WI38 (cell line): ENCODE data around the gene FUBP3.

Experiments
- H3K4me3 ChIP-seq: 2 replicates; pipeline ENCODE4 v1.5.1; 2011; ENCODE audit warnings: low read depth, mild to moderate bottlenecking, control low read depth, low read length
- TF ChIP-seq, protein P1 (sequence below): IDR thresholded peaks from 2 replicates; pipeline ENCODE4 v1.5.1; 2012; ENCODE audit warnings: low read depth, mild to moderate bottlenecking, control low read depth, low read length

FUBP3 gene

DNA sequence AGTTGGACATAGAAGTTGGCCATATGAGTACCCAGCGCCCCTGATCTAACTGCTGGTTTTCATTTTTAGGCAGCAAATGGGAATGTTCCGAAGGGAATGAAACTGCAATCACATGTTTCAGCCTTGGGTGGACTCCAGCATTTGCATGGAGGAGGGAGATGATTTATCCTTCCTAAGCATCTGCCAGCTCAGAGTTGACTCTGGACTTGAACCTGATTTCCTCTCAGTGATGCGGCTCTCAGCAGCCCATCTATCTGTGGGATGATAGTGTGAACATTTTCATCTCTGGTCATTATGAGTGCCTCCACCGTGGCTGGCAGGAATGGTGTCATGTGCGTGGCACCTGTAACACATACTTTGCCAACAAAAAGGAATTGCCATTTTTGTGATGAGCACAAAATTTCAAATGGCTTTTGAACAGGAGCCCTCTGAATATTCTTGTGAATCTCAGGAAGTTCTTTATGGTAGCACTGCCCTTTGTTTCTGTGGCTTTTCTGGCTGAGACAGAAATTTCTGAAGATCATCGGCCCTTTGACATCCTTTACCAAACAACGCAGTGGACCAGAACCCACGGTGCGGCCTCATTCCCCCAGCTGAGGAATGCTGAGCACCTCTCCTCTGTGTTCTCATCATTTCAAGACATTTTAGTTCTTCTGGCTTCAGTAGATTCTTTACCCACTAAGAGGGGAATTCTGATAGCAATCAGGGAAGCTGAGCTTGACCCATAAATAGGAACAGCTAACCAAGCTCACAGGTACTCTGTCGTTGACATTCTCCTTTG, 28.5 kb downstream of the FUBP3 start:
- no peak overlapping the region for H3K4me3 ChIP-seq
- TF ChIP-seq, protein P1, sequence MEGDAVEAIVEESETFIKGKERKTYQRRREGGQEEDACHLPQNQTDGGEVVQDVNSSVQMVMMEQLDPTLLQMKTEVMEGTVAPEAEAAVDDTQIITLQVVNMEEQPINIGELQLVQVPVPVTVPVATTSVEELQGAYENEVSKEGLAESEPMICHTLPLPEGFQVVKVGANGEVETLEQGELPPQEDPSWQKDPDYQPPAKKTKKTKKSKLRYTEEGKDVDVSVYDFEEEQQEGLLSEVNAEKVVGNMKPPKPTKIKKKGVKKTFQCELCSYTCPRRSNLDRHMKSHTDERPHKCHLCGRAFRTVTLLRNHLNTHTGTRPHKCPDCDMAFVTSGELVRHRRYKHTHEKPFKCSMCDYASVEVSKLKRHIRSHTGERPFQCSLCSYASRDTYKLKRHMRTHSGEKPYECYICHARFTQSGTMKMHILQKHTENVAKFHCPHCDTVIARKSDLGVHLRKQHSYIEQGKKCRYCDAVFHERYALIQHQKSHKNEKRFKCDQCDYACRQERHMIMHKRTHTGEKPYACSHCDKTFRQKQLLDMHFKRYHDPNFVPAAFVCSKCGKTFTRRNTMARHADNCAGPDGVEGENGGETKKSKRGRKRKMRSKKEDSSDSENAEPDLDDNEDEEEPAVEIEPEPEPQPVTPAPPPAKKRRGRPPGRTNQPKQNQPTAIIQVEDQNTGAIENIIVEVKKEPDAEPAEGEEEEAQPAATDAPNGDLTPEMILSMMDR: no peak

DNA sequence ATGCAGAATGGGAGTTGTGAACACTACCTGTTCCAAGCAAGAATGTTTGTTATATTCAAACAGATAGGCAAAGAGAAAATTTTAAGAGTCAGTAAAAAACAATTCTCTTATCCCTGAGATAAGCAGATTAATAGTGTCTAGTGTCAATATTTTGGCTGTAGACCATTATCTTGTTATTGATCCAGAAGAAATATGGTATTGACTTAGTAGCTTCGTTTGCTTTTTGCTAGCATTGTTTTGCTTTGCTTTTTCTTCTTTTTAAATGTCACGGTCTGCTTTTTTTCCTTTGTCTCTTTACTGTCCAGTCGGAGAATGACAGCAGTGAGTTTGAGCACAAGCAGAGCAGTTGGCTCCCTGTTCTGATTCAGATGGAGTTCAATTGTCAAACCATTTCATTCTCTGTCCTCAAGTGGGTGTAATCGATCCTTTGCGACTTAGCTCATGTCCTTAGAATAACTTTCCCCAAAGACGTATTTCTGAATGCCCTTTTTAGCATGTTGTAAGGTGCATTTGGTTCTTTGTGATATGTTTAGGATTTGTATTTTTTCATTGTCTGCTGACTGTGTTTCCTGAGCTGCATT, 29.3 kb downstream of the FUBP3 start:
- TF ChIP-seq, protein P1: no peak
- H3K4me3 ChIP-seq: no peak overlapping the region

DNA sequence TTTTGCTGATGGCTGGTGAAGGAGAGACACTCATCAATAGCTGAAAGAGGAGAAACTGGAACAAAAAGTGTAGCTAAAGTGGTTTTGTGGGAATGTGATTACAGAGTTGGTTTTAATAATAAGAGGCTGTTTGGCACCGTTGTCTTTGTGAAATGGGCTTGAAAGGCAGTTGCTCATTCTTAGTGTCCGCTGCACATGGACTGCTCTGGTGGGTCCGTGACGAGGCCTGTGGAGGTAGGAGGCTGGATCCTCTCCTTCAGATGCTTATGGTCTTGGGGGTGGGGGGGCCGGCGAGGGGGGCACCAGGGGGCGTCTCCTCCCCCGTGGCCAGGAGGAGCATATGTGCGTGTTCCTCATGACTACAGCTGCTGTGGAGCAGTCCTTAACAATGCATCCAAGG, 29.8 kb downstream of the FUBP3 start:
- TF ChIP-seq, protein P1: no peak
- H3K4me3 ChIP-seq: no peak overlapping the region

DNA sequence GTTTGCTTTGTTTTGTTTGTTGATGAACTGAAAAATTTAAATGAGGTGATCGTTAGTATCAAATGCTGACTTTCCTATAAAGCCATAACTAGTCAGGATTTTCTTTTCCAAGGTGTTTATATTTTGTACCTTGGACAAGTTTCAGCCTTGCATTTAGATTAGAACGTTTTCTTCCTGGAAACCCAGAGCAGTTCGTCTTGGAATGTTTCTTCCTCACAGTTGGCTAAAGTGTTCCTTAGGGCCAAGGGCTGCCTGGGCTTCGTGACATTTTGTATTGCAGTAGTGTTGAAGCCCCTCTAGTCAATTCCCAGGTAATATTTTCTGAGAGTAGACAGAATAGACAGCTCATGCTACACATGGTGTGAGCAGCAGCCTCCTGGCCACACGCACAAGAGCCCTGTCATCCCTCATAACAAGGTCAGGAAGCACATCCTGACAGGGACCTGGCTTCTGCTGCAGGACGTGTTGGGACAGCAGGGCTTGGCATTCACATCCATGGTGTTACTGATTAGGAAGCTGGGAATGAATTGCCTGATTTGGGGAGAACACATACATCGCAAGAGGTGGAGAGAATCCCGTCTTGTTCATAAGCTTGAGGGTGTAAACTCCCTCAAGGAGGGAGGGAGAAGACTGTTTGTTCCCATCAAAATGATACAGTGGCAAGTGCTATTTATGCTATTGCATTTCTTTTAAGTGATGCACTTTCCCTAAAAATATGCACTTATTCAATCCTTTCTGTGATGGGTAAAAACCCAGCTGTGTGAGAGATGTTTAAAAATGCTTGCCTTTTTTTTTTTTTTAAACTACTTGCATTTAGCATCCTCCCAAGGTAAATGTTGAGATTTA, 31.7 kb downstream of the FUBP3 start:
- no peak overlapping the region for H3K4me3 ChIP-seq
- TF ChIP-seq, protein P1: no peak

DNA sequence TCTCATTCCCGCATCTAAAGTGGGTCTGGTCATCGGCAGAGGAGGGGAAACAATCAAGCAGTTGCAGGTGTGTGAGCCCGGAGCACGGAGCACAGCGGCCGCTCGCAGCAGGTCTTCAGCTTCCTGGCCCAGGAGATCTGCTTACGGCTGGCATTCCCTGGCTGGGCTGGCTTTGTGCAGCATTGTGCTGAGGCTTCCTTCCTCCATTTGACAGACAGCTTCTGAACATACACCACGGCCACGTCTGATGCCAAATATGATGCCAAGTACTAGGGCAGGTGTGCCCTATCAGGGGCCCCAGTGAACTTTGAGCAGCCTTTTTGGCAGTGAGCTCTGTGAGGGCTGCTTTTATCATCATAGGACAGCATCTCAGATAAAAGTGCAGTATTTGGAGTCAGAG, 37.1 kb downstream of the FUBP3 start:
- TF ChIP-seq, protein P1: no peak
- no peak overlapping the region for H3K4me3 ChIP-seq

DNA sequence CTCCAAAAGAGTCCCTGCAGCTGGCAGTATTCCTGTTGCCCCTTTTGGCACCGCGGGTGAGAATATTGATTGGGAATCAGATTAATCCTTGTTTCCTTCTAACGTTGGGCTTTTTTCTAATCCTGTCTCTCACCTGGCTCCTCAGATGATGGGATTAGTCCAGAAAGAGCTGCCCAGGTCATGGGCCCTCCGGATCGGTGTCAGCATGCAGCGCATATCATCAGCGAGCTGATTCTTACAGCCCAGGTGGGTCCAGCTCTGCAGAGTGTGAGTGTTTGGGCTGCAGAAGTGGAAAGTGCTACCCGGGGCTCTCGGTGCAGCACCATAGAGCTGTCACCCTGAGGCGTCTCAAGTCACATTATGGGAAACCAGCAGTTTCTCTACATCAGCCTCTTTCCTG, 44.1 kb downstream of the FUBP3 start:
- TF ChIP-seq, protein P1: no peak
- no peak overlapping the region for H3K4me3 ChIP-seq
